ENCODE data around the gene POC1B.

POC1B gene

GRCh38 chr12:89540586-89540985, 14.7 kb upstream of the POC1B start:
- in situ Hi-C loops (cut with MboI; ENCODE audit: low sequenced_read_pairs), result loop anchor here (25.0 kb wide), 2 partner anchors 722 to 1397 kb away; no protein-coding TSS in a partner anchor

- in situ Hi-C loops (cut with MboI; ENCODE audit: low sequenced_read_pairs), result loop anchor here (25.0 kb wide), 2 partner anchors 723 to 1398 kb away; no protein-coding TSS in a partner anchor
These were observed 13.8 kb upstream of the POC1B start for GRCh38 chr12:89539426-89540223.

- in situ Hi-C loops (cut with MboI; ENCODE audit: low sequenced_read_pairs), result loop anchor here (25.0 kb wide), 2 partner anchors 723 to 1398 kb away; no protein-coding TSS in a partner anchor
These were observed 13.1 kb upstream of the POC1B start for GRCh38 chr12:89538897-89539296.

GRCh38 chr12:89537389-89537788, 11.5 kb upstream of the POC1B start:
- in situ Hi-C loops (cut with MboI; ENCODE audit: low sequenced_read_pairs), result loop anchor here (25.0 kb wide), 2 partner anchors 725 to 1400 kb away; no protein-coding TSS in a partner anchor

- in situ Hi-C loops (cut with MboI; ENCODE audit: low sequenced_read_pairs), result loop anchor here (5.0 to 25.0 kb wide), 4 partner anchors 485 to 1408 kb away; no protein-coding TSS in a partner anchor
These were observed 3.9 kb upstream of the POC1B start for GRCh38 chr12:89529738-89530137.

GRCh38 chr12:89528434-89528833, 2.6 kb upstream of the POC1B start:
- in situ Hi-C loops (cut with MboI; ENCODE audit: low sequenced_read_pairs), result loop anchor here (5.0 to 25.0 kb wide), 4 partner anchors 484 to 1409 kb away; no protein-coding TSS in a partner anchor

GRCh38 chr12:89525305-89525823, 483 bp downstream of the POC1B start:
- in situ Hi-C loops (cut with MboI; ENCODE audit: low sequenced_read_pairs), result loop anchor here (5.0 to 25.0 kb wide), 4 partner anchors 481 to 1412 kb away; no protein-coding TSS in a partner anchor

GRCh38 chr12:89524541-89525304, 1.1 kb downstream of the POC1B start, which contains the start of gene GALNT4:
Gene GALNT4 (minus strand): TSS chr12:89524796. CDS start chr12:89524549, 247 bp downstream.
- in situ Hi-C loops (cut with MboI; ENCODE audit: low sequenced_read_pairs), result loop anchor here (5.0 to 25.0 kb wide), 4 partner anchors 480 to 1413 kb away; no protein-coding TSS in a partner anchor

GRCh38 chr12:89523843-89524540, 1.9 kb downstream of the POC1B start:
- in situ Hi-C loops (cut with MboI; ENCODE audit: low sequenced_read_pairs), result loop anchor here (10.0 kb wide), 1 partner anchor 479 kb away; no protein-coding TSS in a partner anchor

- in situ Hi-C loops (cut with MboI; ENCODE audit: low sequenced_read_pairs), result loop anchor here (10.0 kb wide), 1 partner anchor 479 kb away; no protein-coding TSS in a partner anchor
These were observed 2.5 kb downstream of the POC1B start for GRCh38 chr12:89523393-89523792.

- in situ Hi-C loops (cut with MboI; ENCODE audit: low sequenced_read_pairs), result loop anchor here (10.0 kb wide), 1 partner anchor 477 kb away; no protein-coding TSS in a partner anchor
These were observed 4.3 kb downstream of the POC1B start for GRCh38 chr12:89521364-89522223.

- in situ Hi-C loops (cut with MboI; ENCODE audit: low sequenced_read_pairs), result no loop called here
These were observed 8.1 kb downstream of the POC1B start for GRCh38 chr12:89517720-89518119.

- in situ Hi-C loops (cut with MboI; ENCODE audit: low sequenced_read_pairs), result no loop called here
These were observed 9.2 kb downstream of the POC1B start for GRCh38 chr12:89516633-89517032.

- in situ Hi-C loops (cut with MboI; ENCODE audit: low sequenced_read_pairs), result no loop called here
These were observed 11.1 kb downstream of the POC1B start for GRCh38 chr12:89514751-89515150.

GRCh38 chr12:89513544-89513943, 12.3 kb downstream of the POC1B start:
- in situ Hi-C loops (cut with MboI; ENCODE audit: low sequenced_read_pairs), result no loop called here

GRCh38 chr12:89507015-89507824, 18.6 kb downstream of the POC1B start:
- in situ Hi-C loops (cut with MboI; ENCODE audit: low sequenced_read_pairs), result no loop called here

GRCh38 chr12:89506050-89506449, 19.8 kb downstream of the POC1B start:
- in situ Hi-C loops (cut with MboI; ENCODE audit: low sequenced_read_pairs), result no loop called here

GRCh38 chr12:89504560-89505346, 21.1 kb downstream of the POC1B start:
- in situ Hi-C loops (cut with MboI; ENCODE audit: low sequenced_read_pairs), result no loop called here
